GM12878 (cell line): ENCODE results near the gene ANXA11. TPM values are rescaled to one million over a fixed set of nuclear protein-coding genes. Genes with fewer than 3 reads are reported as not detected.

Source experiments
- ATAC-seq: fragments of 200-7000 bp; cut with Tn5 transposase; 3 replicates; pipeline ENCODE4 v1.9.1; 2020; ENCODE audit warnings: mild to moderate bottlenecking, moderate library complexity
- BruUV-seq: library from RNA; stranded (reverse); fragments of 400-500 nt; replicated peaks from 2 replicates; lab custom pipeline; 2021; lab: Mats Ljungman, UMichigan
- CTCF ChIA-PET: fragments of 300-600 bp; sonication (Branson Sonifier 250); formaldehyde crosslinking; extraction: SDS; loops from one replicate; lab custom pipeline; 2021; ENCODE audit warnings: inconsistent platforms; lab: Yijun Ruan, JAX
- POLR2A ChIA-PET: fragments of 350-600 bp; formaldehyde crosslinking; extraction: SDS; loops from one replicate; lab custom pipeline; 2021; ENCODE audit warnings: inconsistent platforms; lab: Charles Lee
- RAD21 ChIA-PET: fragments of 300-600 bp; sonication (Branson Sonifier 250); formaldehyde crosslinking; loops from one replicate; lab custom pipeline; 2023; ENCODE audit warnings: antibody characterized with exemption; ENCODE audit not compliant: unreplicated experiment; lab: Charles Lee
- SMC1A ChIA-PET: fragments of 300-600 bp; sonication (Branson Sonifier 250); formaldehyde crosslinking; loops from one replicate; lab custom pipeline; 2023; ENCODE audit not compliant: unreplicated experiment, uncharacterized antibody; lab: Charles Lee
- DNase-seq: peaks from one replicate; pipeline ENCODE4 v3.0.0-alpha.2; 2011; ENCODE audit warnings: low read depth, low spot score
- FAIRE-seq: peaks from 3 replicates; lab custom pipeline; 2011; peaks lifted over from hg19 to GRCh38; lab: Jason Lieb, UNC
- H2AFZ ChIP-seq: 2 replicates; pipeline ENCODE4 v1.6.0; 2011; ENCODE audit warnings: low read depth, low read length, control low read depth; ENCODE audit not compliant: control insufficient read depth
- H3K27ac ChIP-seq: 2 replicates; pipeline ENCODE4 v1.5.1; 2011; ENCODE audit warnings: control low read depth; ENCODE audit not compliant: control insufficient read depth, insufficient read depth
- H3K27me3 ChIP-seq, 2 experiments: replicated peaks in 1 of 2; 2 replicates each; pipeline versions ENCODE4 v1.6.0 to v1.6.1; 2011; ENCODE audit warnings: low read length in 1 of 2; ENCODE audit not compliant: control insufficient read depth in 2 of 2, insufficient read depth in 2 of 2
- H3K36me3 ChIP-seq, 2 experiments: 2 replicates each; pipeline ENCODE4 v1.5.1; 2011; ENCODE audit warnings: low read length in 1 of 2; ENCODE audit not compliant: control insufficient read depth in 2 of 2, insufficient read depth in 2 of 2
- H3K4me1 ChIP-seq: 2 replicates; pipeline ENCODE4 v1.6.1; 2011; ENCODE audit warnings: mild to moderate bottlenecking, low read length, moderate library complexity, mixed read lengths; ENCODE audit not compliant: control insufficient read depth, insufficient read depth
- H3K4me2 ChIP-seq: 2 replicates; pipeline ENCODE4 v1.6.0; 2011; ENCODE audit warnings: control low read depth; ENCODE audit not compliant: control insufficient read depth, insufficient read depth
- H3K4me3 ChIP-seq: fragments of 200-600 bp; sonication (generic); 2 replicates; pipeline ENCODE4 v1.5.1; 2016
- H3K79me2 ChIP-seq: 2 replicates; pipeline ENCODE4 v1.6.0; 2011; ENCODE audit warnings: low read length; ENCODE audit not compliant: control insufficient read depth, insufficient read depth
- H3K9ac ChIP-seq: 2 replicates; pipeline ENCODE4 v1.8.0; 2011; ENCODE audit warnings: low read length, control low read depth, mixed read lengths; ENCODE audit not compliant: control insufficient read depth, insufficient read depth
- H3K9me3 ChIP-seq: replicated peaks from 3 replicates; pipeline ENCODE4 v1.5.1; 2011; ENCODE audit warnings: mild to moderate bottlenecking, low read length; ENCODE audit not compliant: control insufficient read depth, insufficient read depth
- H4K20me1 ChIP-seq: 2 replicates; pipeline ENCODE4 v1.6.0; 2011; ENCODE audit not compliant: control insufficient read depth, insufficient read depth
- MEF2A ChIP-seq: IDR thresholded peaks from 2 replicates; pipeline ENCODE4 v1.6.1; 2011; ENCODE audit warnings: low read depth, mild to moderate bottlenecking, low read length, moderate library complexity; ENCODE audit not compliant: insufficient read depth
- MLLT1 ChIP-seq: fragments of 450-650 bp; IDR thresholded peaks from 2 replicates; pipeline ENCODE4 v1.6.1; 2016; ENCODE audit warnings: mild to moderate bottlenecking
- ZNF622 ChIP-seq: fragments of 450-650 bp; IDR thresholded peaks from 2 replicates; pipeline ENCODE4 v1.6.1; 2017; ENCODE audit warnings: mild to moderate bottlenecking, inconsistent platforms
- WGBS: methylation state at CpG from one replicate; pipeline ENCODE4 v1.1.6; 2016; ENCODE audit warnings: low lambda C conversion rate; ENCODE audit not compliant: insufficient replicate concordance, insufficient coverage; ENCODE audit errors: missing lambda C conversion rate; 5-methylcytosine and 5-hydroxymethylcytosine counted together
- in situ Hi-C: fragments of 300-500 bp; cut with MboI; formaldehyde crosslinking; loops from 9 replicates; pipeline ENCODE4 v1.14.3; 2018; ENCODE audit warnings: mixed read lengths
- intact Hi-C: fragments of 100-400 bp; cut with micrococcal nuclease; formaldehyde crosslinking; loops from one replicate; pipeline ENCODE4 v1.14.2; 2022; ENCODE audit not compliant: unreplicated experiment
- polyA plus RNA-seq, 11 experiments: library from polyadenylated mRNA; depleted of rRNA in 4 of 11; unstranded in 6 of 11; stranded (reverse) in 5 of 11; fragments of >200 nt; fragmentation: Nextera tagmentation in 4 of 11; fragmentation: Illumina TruSeq in 1 of 11; extraction: Ambion mirVana in 4 of 11; extraction: Trizol in 1 of 11; gene quantifications; 1 replicate in 1 of 11; 2 replicates in 10 of 11; pipeline versions ENCODE4 v1.2.1 to v1.2.3, GENCODE V29; 2011 to 2016; ENCODE audit warnings: inconsistent platforms in 2 of 11, missing spikeins in 2 of 11, low read depth in 1 of 11
- total RNA-seq, 4 experiments: library from RNA; depleted of rRNA in 3 of 4; stranded (reverse); fragments of >200 nt in 3 of 4; fragmentation: Illumina TruSeq in 1 of 4; extraction: Trizol in 1 of 4; gene quantifications; 2 replicates each; pipeline versions ENCODE4 v1.2.1 to v1.2.3, GENCODE V29; 2013 to 2021
- TF ChIP-seq, protein P1 (sequence below): IDR thresholded peaks from 2 replicates; pipeline ENCODE4 v1.6.1; 2012; ENCODE audit warnings: mild to moderate bottlenecking, low read depth, low read length
- TF ChIP-seq, protein P2 (sequence below): IDR thresholded peaks from 2 replicates; pipeline ENCODE4 v1.6.1; 2012; ENCODE audit warnings: low read length, inconsistent platforms

ANXA11 gene
- total and polyA plus RNA-seq, 10 of the 15 experiments (the other 5 are each of a cell fraction or from before 2014, with no cell fraction given): 25.0 to 129 (median 72.2) TPM

DNA sequence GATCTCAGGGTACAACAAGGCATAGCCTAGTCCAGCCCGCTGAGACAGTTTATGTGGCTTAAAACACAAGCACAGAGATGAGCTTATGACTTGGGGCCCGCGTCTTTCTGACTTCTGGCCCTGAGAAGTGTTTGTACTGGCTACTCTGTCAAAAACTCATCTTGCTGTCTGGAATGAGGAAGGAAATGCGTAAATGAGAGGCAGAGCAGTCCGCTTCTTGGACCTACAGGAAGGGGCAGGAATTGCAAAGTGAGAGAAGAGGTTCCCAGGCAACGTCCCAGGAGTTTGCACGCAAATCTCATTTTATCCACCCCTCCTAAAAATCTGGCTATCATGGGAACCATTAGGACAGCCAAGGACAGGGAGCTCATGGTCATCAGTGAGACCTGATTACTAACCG lies 5.5 kb downstream of the ANXA11 start (continued):
- TF ChIP-seq, protein P1, sequence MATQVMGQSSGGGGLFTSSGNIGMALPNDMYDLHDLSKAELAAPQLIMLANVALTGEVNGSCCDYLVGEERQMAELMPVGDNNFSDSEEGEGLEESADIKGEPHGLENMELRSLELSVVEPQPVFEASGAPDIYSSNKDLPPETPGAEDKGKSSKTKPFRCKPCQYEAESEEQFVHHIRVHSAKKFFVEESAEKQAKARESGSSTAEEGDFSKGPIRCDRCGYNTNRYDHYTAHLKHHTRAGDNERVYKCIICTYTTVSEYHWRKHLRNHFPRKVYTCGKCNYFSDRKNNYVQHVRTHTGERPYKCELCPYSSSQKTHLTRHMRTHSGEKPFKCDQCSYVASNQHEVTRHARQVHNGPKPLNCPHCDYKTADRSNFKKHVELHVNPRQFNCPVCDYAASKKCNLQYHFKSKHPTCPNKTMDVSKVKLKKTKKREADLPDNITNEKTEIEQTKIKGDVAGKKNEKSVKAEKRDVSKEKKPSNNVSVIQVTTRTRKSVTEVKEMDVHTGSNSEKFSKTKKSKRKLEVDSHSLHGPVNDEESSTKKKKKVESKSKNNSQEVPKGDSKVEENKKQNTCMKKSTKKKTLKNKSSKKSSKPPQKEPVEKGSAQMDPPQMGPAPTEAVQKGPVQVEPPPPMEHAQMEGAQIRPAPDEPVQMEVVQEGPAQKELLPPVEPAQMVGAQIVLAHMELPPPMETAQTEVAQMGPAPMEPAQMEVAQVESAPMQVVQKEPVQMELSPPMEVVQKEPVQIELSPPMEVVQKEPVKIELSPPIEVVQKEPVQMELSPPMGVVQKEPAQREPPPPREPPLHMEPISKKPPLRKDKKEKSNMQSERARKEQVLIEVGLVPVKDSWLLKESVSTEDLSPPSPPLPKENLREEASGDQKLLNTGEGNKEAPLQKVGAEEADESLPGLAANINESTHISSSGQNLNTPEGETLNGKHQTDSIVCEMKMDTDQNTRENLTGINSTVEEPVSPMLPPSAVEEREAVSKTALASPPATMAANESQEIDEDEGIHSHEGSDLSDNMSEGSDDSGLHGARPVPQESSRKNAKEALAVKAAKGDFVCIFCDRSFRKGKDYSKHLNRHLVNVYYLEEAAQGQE: no peak
- no peak for TF ChIP-seq ZNF622
- no peak for TF ChIP-seq MEF2A

DNA sequence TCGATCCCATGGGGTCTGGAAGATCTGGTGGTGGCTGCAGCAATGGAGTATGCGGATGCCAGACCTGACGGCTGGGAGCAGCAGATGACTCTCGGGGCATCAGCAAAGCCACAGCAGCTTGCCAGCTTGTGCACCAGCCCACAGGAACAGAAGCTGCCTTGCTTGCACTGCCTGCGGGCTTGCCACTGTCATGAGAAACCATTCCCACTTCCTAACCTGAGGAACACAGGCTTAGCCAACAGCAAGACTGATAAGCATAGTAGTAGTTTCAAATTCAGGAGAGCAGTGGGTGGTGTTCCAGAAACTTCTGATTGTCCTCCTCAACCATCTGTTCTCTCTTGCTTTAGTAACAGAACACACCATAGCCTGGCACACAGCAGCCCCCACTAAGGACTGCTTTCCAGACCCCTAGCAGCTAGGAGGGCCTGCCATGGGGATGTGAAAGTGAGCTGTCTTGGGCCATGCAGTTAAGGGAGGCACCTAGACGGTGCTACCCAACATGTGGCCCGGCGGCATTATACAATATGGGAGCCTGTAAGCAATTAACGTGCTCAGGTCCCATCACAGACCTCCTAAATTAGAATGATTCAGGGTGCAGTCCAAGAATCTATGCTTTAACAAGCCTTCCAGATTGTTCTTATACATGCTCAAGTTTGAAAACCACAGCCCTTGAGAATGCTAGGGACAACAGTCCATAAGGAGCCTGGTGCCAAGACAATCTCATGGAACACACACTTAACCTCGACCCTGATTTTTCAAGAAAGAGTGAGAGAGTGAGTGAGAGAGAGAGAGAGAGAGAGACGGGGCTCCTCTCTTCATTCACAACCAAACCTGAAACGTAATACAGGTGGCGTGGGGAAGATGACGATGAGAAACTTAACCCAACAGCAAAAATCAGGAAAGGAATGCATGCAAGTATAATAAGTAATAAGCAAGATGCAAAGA lies 7.1 kb downstream of the ANXA11 start:
- peaks cover 23% of the 10 kb centered on the region for H3K4me1 ChIP-seq
- WGBS: 83% methylated on average over 14 of the region's 14 CpGs
- TF ChIP-seq MLLT1: 0 out of 2 replicates have a peak, but pooled peaks have one; percentile 8
- TF ChIP-seq, protein P2, sequence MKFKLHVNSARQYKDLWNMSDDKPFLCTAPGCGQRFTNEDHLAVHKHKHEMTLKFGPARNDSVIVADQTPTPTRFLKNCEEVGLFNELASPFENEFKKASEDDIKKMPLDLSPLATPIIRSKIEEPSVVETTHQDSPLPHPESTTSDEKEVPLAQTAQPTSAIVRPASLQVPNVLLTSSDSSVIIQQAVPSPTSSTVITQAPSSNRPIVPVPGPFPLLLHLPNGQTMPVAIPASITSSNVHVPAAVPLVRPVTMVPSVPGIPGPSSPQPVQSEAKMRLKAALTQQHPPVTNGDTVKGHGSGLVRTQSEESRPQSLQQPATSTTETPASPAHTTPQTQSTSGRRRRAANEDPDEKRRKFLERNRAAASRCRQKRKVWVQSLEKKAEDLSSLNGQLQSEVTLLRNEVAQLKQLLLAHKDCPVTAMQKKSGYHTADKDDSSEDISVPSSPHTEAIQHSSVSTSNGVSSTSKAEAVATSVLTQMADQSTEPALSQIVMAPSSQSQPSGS: no peak
- intact Hi-C loops (no loop called here), in situ Hi-C loops (no loop called here)
- ChIA-PET RAD21 (interaction anchor here (2.6 kb wide), 1 partner anchor 10 kb away, joined by 30 read pairs; no protein-coding TSS in a partner anchor), CTCF (interaction anchor here (1.5 kb wide), 1 partner anchor 11 kb away, joined by 6 read pairs; no protein-coding TSS in a partner anchor), POLR2A (no interaction called here), SMC1A (no interaction called here)
- H3K9me3 ChIP-seq: no peaks in the 10 kb centered on the region; the same call in 2 of the 3 replicates
- peaks cover 62% of the 10 kb centered on the region for H3K79me2 ChIP-seq
- FAIRE-seq: no peak
- no peak overlapping the region for H3K4me3 ChIP-seq
- H3K27ac ChIP-seq: no peak overlapping the region
- H3K4me2 ChIP-seq: no peak overlapping the region
- peaks cover 0 to 4% of the 10 kb centered on the region in 2 experiments; a peak in 3 of 4 replicates for H3K36me3 ChIP-seq
- no peak for DNase-seq
- H3K9ac ChIP-seq: no peak overlapping the region
- no peaks in the 10 kb centered on the region for H3K27me3 ChIP-seq
- no peak for ATAC-seq
- no peak overlapping the region for H2AFZ ChIP-seq
- no peaks in the 10 kb centered on the region for H4K20me1 ChIP-seq
- TSS peak; percentile 36 for BruUV-seq
